ENCODE results near the gene NT5C.

The NT5C gene

GRCh38 chr17:75094871-75095399 is 36.6 kb downstream of the NT5C start:
- DNase-seq (ENCODE audit: extremely low read depth in 1 of 2, low read depth in 1 of 2), result no peak

- no peak for DNase-seq (ENCODE audit: extremely low read depth in 1 of 2, low read depth in 1 of 2)
These were observed 37.9 kb downstream of the NT5C start for GRCh38 chr17:75093548-75094158.

- DNase-seq (ENCODE audit: extremely low read depth in 1 of 2, low read depth in 1 of 2), result no peak
These were observed 39.7 kb downstream of the NT5C start for GRCh38 chr17:75091855-75092327.

GRCh38 chr17:75090871-75091854 is 40.4 kb downstream of the NT5C start:
- DNase-seq (ENCODE audit: extremely low read depth in 1 of 2, low read depth in 1 of 2), result no peak

- DNase-seq (ENCODE audit: extremely low read depth in 1 of 2, low read depth in 1 of 2), result no peak
These were observed 42.8 kb downstream of the NT5C start for GRCh38 chr17:75088465-75089417.

GRCh38 chr17:75087558-75088453 is 43.7 kb downstream of the NT5C start, which contains the start of gene SLC16A5:
SLC16A5 (plus strand) TSS chr17:75087954; CDS start chr17:75093637, 5,683 bp downstream.
- DNase-seq (ENCODE audit: extremely low read depth in 1 of 2, low read depth in 1 of 2), result no peak

GRCh38 chr17:75087182-75087557 is 44.4 kb downstream of the NT5C start:
- no peak for DNase-seq (ENCODE audit: extremely low read depth in 1 of 2, low read depth in 1 of 2)

GRCh38 chr17:75086496-75087181 is 44.9 kb downstream of the NT5C start:
- DNase-seq (ENCODE audit: extremely low read depth in 1 of 2, low read depth in 1 of 2), result no peak

- DNase-seq (ENCODE audit: extremely low read depth in 1 of 2, low read depth in 1 of 2), result no peak
These were observed 47.4 kb downstream of the NT5C start for GRCh38 chr17:75084039-75084660.

- DNase-seq (ENCODE audit: extremely low read depth in 1 of 2, low read depth in 1 of 2), result no peak
These were observed 48.9 kb downstream of the NT5C start for GRCh38 chr17:75082683-75083082.

- no peak for DNase-seq (ENCODE audit: extremely low read depth in 1 of 2, low read depth in 1 of 2)
These were observed 49.7 kb downstream of the NT5C start for GRCh38 chr17:75081611-75082540.
